Uterus (tissue), 2 donors: Measurements from ENCODE around the gene CD300H.

ENCODE experiments used
- CTCF ChIP-seq, 4 experiments: fragments of 200-600 bp in 2 of 4; fragments of 450-650 bp in 2 of 4; sonication (generic) in 2 of 4; IDR thresholded peaks; one replicate each; pipeline ENCODE4 v1.5.1; 2016 to 2019; ENCODE audit warnings: antibody characterized with exemption in 4 of 4, mild to moderate bottlenecking in 2 of 4, moderate library complexity in 1 of 4
- POLR2A ChIP-seq, 2 donors: fragments of 450-650 bp; IDR thresholded peaks; one replicate each; pipeline ENCODE4 v1.6.1; 2016; ENCODE audit warnings: antibody characterized with exemption in 2 of 2, mild to moderate bottlenecking in 1 of 2, moderate library complexity in 1 of 2

GRCh38 chr17:74579900-74580299 is 12.6 kb upstream of the CD300H start:
- TF ChIP-seq CTCF (IDR thresholded peaks at IDR 0.05) (no peak), POLR2A (IDR thresholded peaks at IDR 0.05) (no peak)
